T-helper 1 cell treated with Interleukin-12 subunit alpha and Interleukin-12 subunit beta and Interleukin-4 antibody, amounts not matched to agents 30 μg/mL and 1 μg/mL, for 36 hours (primary cell): ENCODE data around the gene LYRM7.

ENCODE experiments used
- H3K27ac Mint-ChIP-seq: one replicate; pipeline ENCODE4 v1.8.0; 2021; ENCODE audit warnings: mild to moderate bottlenecking, mixed read lengths
- H3K27me3 Mint-ChIP-seq: one replicate; pipeline ENCODE4 v1.8.0; 2021; ENCODE audit warnings: low read depth, mixed read lengths
- H3K36me3 Mint-ChIP-seq: one replicate; pipeline ENCODE4 v1.8.0; 2021; ENCODE audit warnings: low read depth, mixed read lengths
- H3K4me1 Mint-ChIP-seq: one replicate; pipeline ENCODE4 v1.8.0; 2021; ENCODE audit warnings: low read depth, mixed read lengths
- H3K4me3 Mint-ChIP-seq: one replicate; pipeline ENCODE4 v1.8.0; 2021; ENCODE audit warnings: mild to moderate bottlenecking, moderate library complexity, mixed read lengths
- H3K9me3 Mint-ChIP-seq: one replicate; pipeline ENCODE4 v1.8.0; 2021; ENCODE audit warnings: mixed read lengths

The LYRM7 gene

DNA sequence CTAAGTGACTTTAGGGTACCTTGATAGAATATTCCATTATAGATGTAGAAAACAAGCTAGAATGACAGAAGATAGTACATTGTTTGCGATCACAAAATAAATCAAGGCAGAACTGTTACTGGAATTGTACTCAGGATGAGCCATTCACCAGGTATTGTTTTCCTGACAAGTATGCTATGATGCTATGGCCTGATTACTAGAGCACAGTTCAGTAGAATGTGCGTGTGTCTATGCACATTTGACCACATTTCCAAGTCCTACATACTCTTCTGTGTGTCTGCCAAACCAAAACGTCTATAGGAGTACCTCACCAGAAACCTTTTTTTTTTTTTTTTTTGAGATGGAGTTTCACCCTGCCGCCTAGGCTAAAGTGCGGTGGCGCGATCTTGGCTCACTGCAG, 49.8 kb downstream of the LYRM7 start:
- Mint-ChIP-seq H3K4me1 (peaks cover 17% of the 10 kb centered on the region), H3K27ac (no peak overlapping the region), H3K4me3 (no peak overlapping the region), H3K36me3 (peaks cover 7% of the 10 kb centered on the region), H3K27me3 (no peaks in the 10 kb centered on the region), H3K9me3 (no peaks in the 10 kb centered on the region)

DNA sequence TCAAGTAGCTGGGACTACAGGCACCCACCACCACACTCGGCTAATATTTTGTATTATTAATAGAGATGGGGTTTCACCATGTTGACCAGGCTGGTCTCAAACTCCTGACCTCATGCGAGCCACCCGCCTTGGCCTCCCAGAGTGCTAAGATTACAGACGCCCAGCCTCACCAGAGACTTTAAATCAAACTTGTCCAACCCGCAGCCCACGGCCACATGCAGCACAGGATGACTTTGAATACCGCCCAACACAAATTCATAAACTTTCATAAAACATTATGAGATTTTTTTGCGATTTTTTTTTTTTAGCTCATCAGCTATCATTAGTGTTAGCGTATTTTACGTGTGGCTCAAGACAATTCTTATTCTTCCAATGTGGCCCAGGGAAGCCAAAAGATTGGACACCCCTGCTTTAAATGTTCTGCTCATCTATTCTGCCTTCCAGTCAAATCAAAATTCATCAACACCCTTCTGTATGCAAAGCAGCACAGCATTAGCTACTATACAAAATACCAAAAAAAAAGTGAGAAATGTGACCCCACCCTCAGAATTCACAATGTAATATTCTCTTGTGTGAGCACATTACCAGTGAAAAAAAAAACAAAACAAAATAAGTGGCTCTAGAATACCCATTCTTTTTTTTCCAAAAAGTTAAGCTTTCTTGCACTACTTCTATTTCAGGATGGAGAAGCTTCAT, 50.4 kb downstream of the LYRM7 start:
- Mint-ChIP-seq H3K4me3 (no peak overlapping the region), H3K27ac (no peak overlapping the region), H3K27me3 (no peaks in the 10 kb centered on the region), H3K36me3 (peaks cover 7% of the 10 kb centered on the region), H3K4me1 (peaks cover 17% of the 10 kb centered on the region), H3K9me3 (no peaks in the 10 kb centered on the region)

DNA sequence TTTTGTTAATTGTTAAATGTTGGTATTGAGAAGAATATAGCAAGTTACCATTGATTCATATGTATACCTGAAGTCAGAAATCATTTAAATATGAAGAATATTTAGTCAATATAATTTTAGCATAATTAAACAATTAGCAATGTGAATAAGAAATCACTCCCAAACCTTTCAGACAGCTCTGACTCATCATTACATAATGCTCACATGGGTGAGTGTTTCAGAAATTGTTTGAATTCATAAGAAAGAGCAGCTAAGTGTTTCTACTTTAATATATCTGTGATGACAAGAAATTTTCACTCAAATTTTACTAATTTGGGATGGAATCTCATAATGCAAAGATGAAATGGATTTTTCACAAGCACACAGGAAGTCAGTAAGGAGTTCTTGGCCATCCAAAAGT, 51.1 kb downstream of the LYRM7 start:
- Mint-ChIP-seq H3K27me3 (no peaks in the 10 kb centered on the region), H3K27ac (no peak overlapping the region), H3K4me1 (peaks cover 14% of the 10 kb centered on the region), H3K36me3 (peaks cover 7% of the 10 kb centered on the region), H3K9me3 (no peaks in the 10 kb centered on the region), H3K4me3 (no peak overlapping the region)

DNA sequence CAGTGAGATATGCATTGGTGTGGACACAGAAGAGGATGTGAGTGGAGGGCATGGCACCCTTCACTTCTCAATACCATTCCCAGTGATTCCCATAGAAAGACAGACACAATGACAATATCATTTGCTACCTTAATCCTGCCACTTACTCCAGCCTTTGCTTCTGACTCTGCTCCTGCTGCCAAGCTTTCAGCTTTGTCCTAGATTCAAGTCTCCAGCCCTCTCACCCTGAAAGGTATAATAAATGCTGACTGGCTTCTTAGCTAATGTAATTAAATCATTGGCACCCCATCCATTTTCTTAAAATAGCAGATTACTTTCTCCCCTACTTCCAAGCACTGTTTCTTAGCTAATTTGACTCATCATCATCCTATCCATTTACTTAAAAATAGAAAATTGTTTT, 52.0 kb downstream of the LYRM7 start:
- no peak overlapping the region for H3K27ac Mint-ChIP-seq
- no peaks in the 10 kb centered on the region for H3K27me3 Mint-ChIP-seq
- peaks cover 11% of the 10 kb centered on the region for H3K4me1 Mint-ChIP-seq
- peaks cover 3% of the 10 kb centered on the region for H3K36me3 Mint-ChIP-seq
- H3K9me3 Mint-ChIP-seq = no peaks in the 10 kb centered on the region
- H3K4me3 Mint-ChIP-seq = no peak overlapping the region

DNA sequence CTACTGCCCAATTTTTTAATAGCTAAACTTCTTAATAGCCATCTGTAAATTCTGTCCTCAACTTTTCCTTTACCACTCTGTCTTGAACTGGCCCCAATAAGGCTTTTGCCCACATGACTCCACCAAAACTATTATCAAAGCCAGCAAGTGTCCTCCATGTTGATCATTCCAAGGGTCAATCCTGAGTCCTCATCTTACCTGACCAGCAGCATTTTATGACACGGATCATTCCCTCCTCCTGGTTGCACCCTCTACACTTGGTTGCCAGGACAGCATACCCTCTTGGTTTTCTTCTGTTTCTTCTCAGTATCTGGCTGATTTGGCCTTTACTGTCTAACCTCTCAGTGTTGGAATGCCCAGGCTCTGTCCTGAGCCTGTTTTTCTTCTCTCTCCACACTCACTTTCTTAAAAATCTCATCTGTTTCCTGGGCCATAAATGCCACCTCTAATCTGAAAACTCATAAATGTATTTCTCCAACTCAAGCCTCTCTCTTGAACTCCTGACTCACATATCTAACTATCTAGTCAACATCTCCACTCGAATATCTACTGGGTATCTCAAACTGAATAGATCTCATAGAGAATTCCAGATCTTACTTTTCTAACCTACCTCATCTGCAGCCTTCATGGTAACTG, 53.1 kb downstream of the LYRM7 start:
- Mint-ChIP-seq H3K27me3 (no peaks in the 10 kb centered on the region), H3K9me3 (no peaks in the 10 kb centered on the region), H3K4me1 (peaks cover 6% of the 10 kb centered on the region), H3K27ac (no peak overlapping the region), H3K36me3 (peaks cover 3% of the 10 kb centered on the region), H3K4me3 (no peak overlapping the region)

DNA sequence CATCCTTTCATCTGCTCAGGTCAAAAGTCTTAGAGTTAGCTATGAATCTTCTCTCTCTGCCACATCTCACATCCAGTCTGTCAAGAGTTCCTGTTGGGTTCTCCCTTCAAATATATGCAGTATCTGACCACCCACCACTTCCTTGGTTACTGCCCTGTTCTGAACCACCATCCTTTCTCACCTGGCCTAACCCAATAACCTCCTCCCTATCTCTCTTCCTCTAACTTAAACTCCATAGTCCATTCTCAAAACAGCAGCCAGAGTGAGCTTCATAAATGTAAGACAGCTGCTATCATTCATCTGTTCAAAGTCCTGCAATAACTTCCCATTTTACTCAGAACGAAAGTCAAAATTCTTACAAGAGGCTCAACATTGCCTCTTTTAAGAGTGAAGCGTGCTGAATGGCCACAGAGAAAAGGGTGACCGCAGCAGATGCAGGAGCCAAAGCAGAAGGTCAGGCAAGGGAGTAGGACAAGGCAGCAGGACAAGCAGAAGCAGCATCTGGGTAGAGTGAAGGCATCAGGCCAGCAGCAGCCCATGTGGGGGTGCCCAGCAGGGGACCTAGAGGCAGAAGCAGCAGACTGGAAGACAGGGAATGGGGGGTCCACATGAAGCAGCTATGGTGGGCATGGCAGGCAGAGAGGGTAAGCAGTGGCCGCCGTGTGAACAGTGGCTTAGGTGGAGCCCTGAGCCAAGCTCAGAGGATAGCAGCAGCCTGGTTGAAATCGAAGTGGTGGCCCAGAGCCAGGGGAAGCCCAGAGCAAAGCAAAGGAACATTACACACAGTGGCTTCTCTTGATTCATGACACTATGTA, 53.9 kb downstream of the LYRM7 start:
- H3K27me3 Mint-ChIP-seq = no peaks in the 10 kb centered on the region
- peaks cover 3% of the 10 kb centered on the region for H3K36me3 Mint-ChIP-seq
- no peak overlapping the region for H3K4me3 Mint-ChIP-seq
- no peaks in the 10 kb centered on the region for H3K9me3 Mint-ChIP-seq
- H3K4me1 Mint-ChIP-seq = peaks cover 3% of the 10 kb centered on the region
- H3K27ac Mint-ChIP-seq = no peak overlapping the region

DNA sequence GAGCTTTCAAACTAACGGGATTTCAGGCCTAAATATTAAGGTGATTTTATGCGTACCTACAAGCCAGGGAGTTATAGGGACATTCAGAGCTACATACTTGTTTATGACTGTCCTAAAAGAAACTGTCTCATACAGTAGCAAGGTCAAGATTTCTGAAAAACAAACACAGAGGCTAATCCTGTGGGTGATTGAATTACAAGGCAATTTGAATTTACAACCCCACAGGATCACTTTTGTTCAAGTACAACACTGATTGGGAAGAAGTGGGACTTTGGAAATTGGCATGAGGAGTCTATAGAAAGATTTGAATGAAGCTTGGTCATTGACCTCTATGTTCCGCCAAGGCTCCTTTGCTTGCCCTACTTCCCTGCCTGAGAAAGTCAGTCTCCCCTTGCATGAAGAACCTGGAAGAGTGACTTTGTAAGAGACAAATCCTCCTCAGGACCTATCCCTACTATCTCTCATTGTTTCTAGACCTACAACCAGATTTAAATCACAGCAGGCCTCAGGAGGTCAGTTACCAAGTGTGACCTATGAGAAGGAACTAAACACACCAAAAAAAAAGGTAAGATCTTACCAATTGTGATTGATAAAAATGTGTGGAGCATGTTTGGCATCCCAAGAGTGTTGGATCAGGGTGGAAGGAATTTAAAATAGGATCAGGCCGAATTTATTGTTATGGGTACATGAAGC, 54.7 kb downstream of the LYRM7 start:
- H3K4me3 Mint-ChIP-seq = no peak overlapping the region
- peaks cover 3% of the 10 kb centered on the region for H3K4me1 Mint-ChIP-seq
- H3K27ac Mint-ChIP-seq = no peak overlapping the region
- H3K27me3 Mint-ChIP-seq = no peaks in the 10 kb centered on the region
- H3K9me3 Mint-ChIP-seq = no peaks in the 10 kb centered on the region
- peaks cover 3% of the 10 kb centered on the region for H3K36me3 Mint-ChIP-seq

DNA sequence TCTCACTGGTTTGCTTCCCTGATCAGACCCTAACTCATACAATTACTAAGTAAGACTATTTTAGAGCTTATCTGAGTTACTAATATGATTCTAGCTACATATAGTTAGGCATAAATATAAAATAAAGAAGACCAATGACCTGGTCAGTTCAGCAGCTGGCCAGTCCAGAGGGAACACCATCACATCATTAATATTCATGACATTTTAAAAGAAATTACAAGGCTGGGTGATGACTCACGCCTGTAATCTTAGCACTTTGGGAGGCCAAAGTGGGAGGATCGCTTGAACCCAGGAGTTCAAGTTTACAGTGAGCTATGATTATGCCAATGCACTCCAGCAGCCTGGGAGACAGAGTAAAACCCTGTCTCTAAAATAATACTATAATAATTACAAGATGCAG, 56.2 kb downstream of the LYRM7 start:
- Mint-ChIP-seq H3K9me3 (no peaks in the 10 kb centered on the region), H3K4me3 (no peak overlapping the region), H3K27me3 (no peaks in the 10 kb centered on the region), H3K36me3 (no peaks in the 10 kb centered on the region), H3K27ac (no peak overlapping the region), H3K4me1 (peaks cover 4% of the 10 kb centered on the region)

DNA sequence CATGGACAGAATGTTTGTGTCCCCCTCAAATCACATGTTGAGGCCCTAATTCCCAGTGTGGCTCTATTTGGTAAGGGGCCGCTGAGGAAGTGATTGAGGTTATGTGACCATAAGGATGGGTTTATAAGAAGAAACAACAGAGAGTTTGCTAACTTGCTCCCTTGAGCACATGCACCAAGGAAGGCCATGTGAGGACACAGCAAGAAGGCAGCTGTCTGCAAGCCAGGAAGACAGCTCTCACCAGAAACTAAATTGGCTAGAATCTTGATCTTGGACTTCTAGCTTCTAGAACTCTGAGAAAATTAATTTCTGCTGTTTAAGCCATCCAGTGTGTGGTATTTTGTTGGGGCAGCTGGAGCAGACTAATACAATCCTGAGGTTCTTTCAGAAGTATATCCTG, 57.9 kb downstream of the LYRM7 start:
- peaks cover 4% of the 10 kb centered on the region for H3K4me1 Mint-ChIP-seq
- H3K4me3 Mint-ChIP-seq = no peak overlapping the region
- H3K9me3 Mint-ChIP-seq = no peaks in the 10 kb centered on the region
- H3K27ac Mint-ChIP-seq = no peak overlapping the region
- H3K36me3 Mint-ChIP-seq = no peaks in the 10 kb centered on the region
- no peaks in the 10 kb centered on the region for H3K27me3 Mint-ChIP-seq

DNA sequence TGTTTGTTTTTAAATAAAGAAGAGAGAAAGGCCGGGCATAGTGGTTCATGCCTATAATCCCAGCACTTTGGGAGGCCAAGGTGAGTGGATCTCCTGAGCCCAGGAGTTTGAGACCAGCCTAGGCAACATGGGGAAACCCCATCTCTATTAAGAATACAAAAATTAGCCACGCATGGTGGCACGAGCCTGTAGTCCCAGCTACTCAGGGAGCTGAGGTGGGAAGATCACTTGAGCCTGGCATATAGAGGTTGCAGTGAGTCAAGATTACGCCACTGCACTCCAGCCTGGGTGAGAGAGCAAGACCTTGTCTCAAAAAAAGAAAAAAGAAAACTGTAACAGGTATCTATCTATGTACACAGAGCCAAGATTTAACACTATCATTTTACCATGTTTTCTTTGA, 58.9 kb downstream of the LYRM7 start:
- no peaks in the 10 kb centered on the region for H3K27me3 Mint-ChIP-seq
- no peaks in the 10 kb centered on the region for H3K9me3 Mint-ChIP-seq
- peaks cover 4% of the 10 kb centered on the region for H3K4me1 Mint-ChIP-seq
- H3K4me3 Mint-ChIP-seq = no peak overlapping the region
- no peak overlapping the region for H3K27ac Mint-ChIP-seq
- no peaks in the 10 kb centered on the region for H3K36me3 Mint-ChIP-seq

DNA sequence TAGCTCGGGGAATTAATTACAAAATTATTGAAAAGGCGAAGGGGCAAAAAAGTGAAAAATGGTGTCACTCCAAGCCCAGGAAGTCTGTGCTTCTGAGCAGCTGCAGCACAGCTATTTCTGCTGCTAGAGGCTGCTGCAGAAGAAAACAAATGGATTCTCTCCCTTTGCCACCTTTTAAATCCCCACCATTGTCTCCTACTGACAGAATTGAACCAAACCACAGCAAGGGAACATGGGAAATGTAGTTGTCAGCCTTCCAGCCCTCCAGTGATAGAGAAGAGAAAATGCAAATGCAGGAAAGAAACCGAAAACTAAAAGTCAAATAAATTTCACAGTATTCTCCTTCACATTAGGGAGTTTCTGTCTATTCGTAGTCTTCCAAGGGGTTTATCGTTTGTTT, 59.7 kb downstream of the LYRM7 start:
- no peak overlapping the region for H3K27ac Mint-ChIP-seq
- no peak overlapping the region for H3K4me3 Mint-ChIP-seq
- H3K9me3 Mint-ChIP-seq = no peaks in the 10 kb centered on the region
- peaks cover 4% of the 10 kb centered on the region for H3K4me1 Mint-ChIP-seq
- no peaks in the 10 kb centered on the region for H3K36me3 Mint-ChIP-seq
- no peaks in the 10 kb centered on the region for H3K27me3 Mint-ChIP-seq

DNA sequence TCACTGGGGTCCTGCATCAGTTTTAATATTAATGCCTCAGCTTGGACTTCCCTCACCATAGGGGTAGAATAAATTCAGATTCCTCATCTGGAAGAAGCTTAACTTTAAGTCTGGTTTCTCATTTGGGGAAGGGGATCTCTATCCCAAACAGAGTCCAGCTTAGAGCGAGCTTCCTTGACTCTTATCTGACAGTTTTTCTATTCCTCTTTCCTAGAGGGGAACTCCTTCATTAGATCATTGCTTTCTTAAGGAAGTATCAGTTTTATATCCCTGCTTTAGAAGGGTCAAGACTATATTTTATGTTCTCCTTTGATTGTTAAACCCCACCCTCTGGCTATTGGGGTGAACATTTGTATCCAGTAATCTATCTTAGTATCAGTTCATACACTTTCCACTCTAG, 68.9 kb downstream of the LYRM7 start:
- peaks cover 2% of the 10 kb centered on the region for H3K9me3 Mint-ChIP-seq
- H3K27ac Mint-ChIP-seq = no peak overlapping the region
- H3K4me3 Mint-ChIP-seq = no peak overlapping the region
- peaks cover 7% of the 10 kb centered on the region for H3K4me1 Mint-ChIP-seq
- peaks cover 6% of the 10 kb centered on the region for H3K36me3 Mint-ChIP-seq
- no peaks in the 10 kb centered on the region for H3K27me3 Mint-ChIP-seq

DNA sequence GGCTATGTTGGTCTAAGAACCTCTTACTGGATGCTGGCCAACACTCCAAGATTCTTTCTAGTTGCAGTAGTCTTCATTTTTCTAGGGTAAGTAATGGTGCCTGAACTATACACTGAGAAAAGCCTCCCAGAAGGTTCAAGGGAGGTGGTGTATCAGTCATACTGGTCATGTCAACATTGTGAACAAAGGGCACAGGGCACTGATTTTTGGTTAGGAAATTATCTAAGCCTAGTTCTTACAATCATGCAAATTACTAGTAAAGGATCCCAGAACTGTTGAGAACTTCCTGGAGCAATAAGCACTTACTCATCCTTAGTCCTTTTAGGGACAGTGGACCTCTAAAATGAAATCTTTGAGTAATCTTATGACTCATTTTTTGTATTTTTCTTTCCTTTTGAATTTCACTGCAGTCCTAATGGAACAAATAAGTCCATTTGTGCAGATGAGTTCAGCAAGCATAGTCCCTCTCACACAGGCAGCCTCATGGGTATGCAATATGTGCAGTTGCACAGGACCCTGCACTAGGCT, 72.0 kb downstream of the LYRM7 start:
- H3K4me1 Mint-ChIP-seq = peaks cover 9% of the 10 kb centered on the region
- peaks cover 15% of the 10 kb centered on the region for H3K36me3 Mint-ChIP-seq
- H3K27ac Mint-ChIP-seq = no peak overlapping the region
- H3K9me3 Mint-ChIP-seq = peaks cover 10% of the 10 kb centered on the region
- no peak overlapping the region for H3K4me3 Mint-ChIP-seq
- H3K27me3 Mint-ChIP-seq = no peaks in the 10 kb centered on the region

DNA sequence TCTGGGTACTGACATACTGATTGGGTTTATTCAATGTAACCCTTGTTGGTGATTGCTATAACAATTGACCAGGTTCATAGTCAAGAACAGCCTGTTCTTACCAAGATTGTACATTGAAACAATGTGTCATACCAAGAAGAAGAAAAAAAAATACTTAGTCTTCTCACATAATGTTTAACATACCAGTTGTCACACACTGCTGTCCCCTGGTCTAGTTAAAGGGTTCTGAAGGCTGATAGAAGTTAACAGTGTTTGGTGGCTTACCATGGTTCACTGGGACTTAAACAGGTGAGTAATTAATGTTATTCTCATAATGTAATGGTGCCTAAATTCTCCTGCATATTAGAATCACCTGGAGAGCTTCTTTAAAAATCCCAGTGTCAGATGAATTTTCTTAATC, 74.6 kb downstream of the LYRM7 start:
- Mint-ChIP-seq H3K27ac (no peak overlapping the region), H3K27me3 (no peaks in the 10 kb centered on the region), H3K4me1 (peaks cover 21% of the 10 kb centered on the region), H3K36me3 (peaks cover 15% of the 10 kb centered on the region), H3K9me3 (peaks cover 10% of the 10 kb centered on the region), H3K4me3 (no peak overlapping the region)
